Keratinocyte (primary cell): Measurements from ENCODE around the gene BHLHE23. TPM values are rescaled to one million over a fixed set of nuclear protein-coding genes. Genes with fewer than 3 reads are reported as not detected.

ENCODE experiments used
- DNase-seq: peaks from one replicate; pipeline ENCODE4 v3.0.0-alpha.2; 2011; ENCODE audit warnings: low read depth, missing footprints, low spot score
- FAIRE-seq: peaks from 2 replicates; lab custom pipeline; 2011; peaks lifted over from hg19 to GRCh38; lab: Jason Lieb, UNC
- H2AFZ ChIP-seq: 2 replicates; pipeline ENCODE4 v1.6.0; 2012; ENCODE audit warnings: low read length, control low read depth, inconsistent platforms; ENCODE audit not compliant: control insufficient read depth
- H3K27ac ChIP-seq: 2 replicates; pipeline ENCODE4 v1.5.1; 2011; ENCODE audit warnings: low read length; ENCODE audit not compliant: control insufficient read depth, insufficient read depth
- H3K27me3 ChIP-seq: 3 replicates; pipeline ENCODE4 v1.6.0; 2011; ENCODE audit warnings: low read length; ENCODE audit not compliant: control insufficient read depth, insufficient read depth; ENCODE audit errors: extremely low read depth
- H3K36me3 ChIP-seq, 2 experiments: 2 replicates in 1 of 2; 3 replicates in 1 of 2; pipeline ENCODE4 v1.5.1; 2011; ENCODE audit warnings: low read length in 2 of 2, mild to moderate bottlenecking in 1 of 2; ENCODE audit not compliant: control insufficient read depth in 2 of 2, insufficient read depth in 2 of 2; ENCODE audit errors: extremely low read depth in 1 of 2
- H3K4me1 ChIP-seq: 3 replicates; pipeline ENCODE4 v1.5.1; 2011; ENCODE audit warnings: low read length; ENCODE audit not compliant: control insufficient read depth, insufficient read depth; ENCODE audit errors: extremely low read depth
- H3K4me2 ChIP-seq: 3 replicates; pipeline ENCODE4 v1.6.0; 2011; ENCODE audit warnings: low read depth, low read length; ENCODE audit not compliant: control insufficient read depth, insufficient read depth; ENCODE audit errors: extremely low read depth
- H3K4me3 ChIP-seq, 3 experiments: fragments of 200-600 bp in 1 of 3; sonication (generic) in 1 of 3; 2 replicates in 2 of 3; 3 replicates in 1 of 3; pipeline ENCODE4 v1.5.1; 2011 to 2016; ENCODE audit warnings: low read length in 3 of 3, mild to moderate bottlenecking in 3 of 3, control low read depth in 2 of 3, inconsistent platforms in 1 of 3, low read depth in 1 of 3, mixed read lengths in 1 of 3, mixed run types in 1 of 3, moderate library complexity in 1 of 3; ENCODE audit not compliant: control insufficient read depth in 2 of 3, insufficient read depth in 2 of 3; ENCODE audit errors: extremely low read depth in 1 of 3
- H3K79me2 ChIP-seq: 2 replicates; pipeline ENCODE4 v1.6.0; 2012; ENCODE audit warnings: low read length; ENCODE audit not compliant: control insufficient read depth, insufficient read depth
- H3K9ac ChIP-seq: 3 replicates; pipeline ENCODE4 v1.6.0; 2011; ENCODE audit warnings: low read length; ENCODE audit not compliant: control insufficient read depth, insufficient read depth; ENCODE audit errors: extremely low read depth
- H3K9me1 ChIP-seq: 3 replicates; pipeline ENCODE4 v1.6.0; 2011; ENCODE audit warnings: low read length; ENCODE audit not compliant: control insufficient read depth, insufficient read depth; ENCODE audit errors: extremely low read depth
- H3K9me3 ChIP-seq: 2 replicates; pipeline ENCODE4 v1.5.1; 2012; ENCODE audit warnings: low read depth, low read length; ENCODE audit not compliant: control insufficient read depth
- H4K20me1 ChIP-seq: 3 replicates; pipeline ENCODE4 v1.6.0; 2011; ENCODE audit warnings: low read length; ENCODE audit not compliant: control insufficient read depth, insufficient read depth; ENCODE audit errors: extremely low read depth
- EZH2 ChIP-seq: IDR thresholded peaks from one replicate; pipeline ENCODE4 v1.6.1; 2012; ENCODE audit warnings: inconsistent platforms, mild to moderate bottlenecking, low read length, moderate library complexity
- dilution Hi-C: fragments of 300-500 bp; cut with MboI; formaldehyde crosslinking; loops from one replicate; pipeline ENCODE4 v1.7.0; 2020; ENCODE audit warnings: low sequenced_read_pairs; ENCODE audit not compliant: extremely low pct_ligation_motif_present
- polyA plus RNA-seq, 5 experiments: library from polyadenylated mRNA; depleted of rRNA in 3 of 5; stranded (reverse) in 3 of 5; stranded (forward) in 1 of 5; unstranded in 1 of 5; fragments of >200 nt; gene quantifications; 1 replicate in 1 of 5; 2 replicates in 3 of 5; 3 replicates in 1 of 5; pipeline versions ENCODE4 v1.2.1 to v1.2.3, GENCODE V29; 2011 to 2012; ENCODE audit warnings: missing spikeins in 2 of 5, low read depth in 1 of 5, low replicate concordance in 1 of 5
- TF ChIP-seq, protein P1 (sequence below), 3 experiments: IDR thresholded peaks in 1 of 3; conservative IDR thresholded peaks in 1 of 3; optimal IDR thresholded peaks in 1 of 3; 2 replicates in 2 of 3; 3 replicates in 1 of 3; pipeline versions ENCODE3 to v1.5.1; 2011; ENCODE audit warnings: low read length in 3 of 3, mild to moderate bottlenecking in 3 of 3, moderate library complexity in 2 of 3, control low read depth in 1 of 3, inconsistent platforms in 1 of 3; ENCODE audit not compliant: insufficient read depth in 2 of 3; ENCODE audit errors: extremely low read depth in 1 of 3

The BHLHE23 gene
- polyA plus RNA-seq, 1 donor (not counting 4 experiments of a cell fraction or from before 2014, with no cell fraction given): not detected

DNA sequence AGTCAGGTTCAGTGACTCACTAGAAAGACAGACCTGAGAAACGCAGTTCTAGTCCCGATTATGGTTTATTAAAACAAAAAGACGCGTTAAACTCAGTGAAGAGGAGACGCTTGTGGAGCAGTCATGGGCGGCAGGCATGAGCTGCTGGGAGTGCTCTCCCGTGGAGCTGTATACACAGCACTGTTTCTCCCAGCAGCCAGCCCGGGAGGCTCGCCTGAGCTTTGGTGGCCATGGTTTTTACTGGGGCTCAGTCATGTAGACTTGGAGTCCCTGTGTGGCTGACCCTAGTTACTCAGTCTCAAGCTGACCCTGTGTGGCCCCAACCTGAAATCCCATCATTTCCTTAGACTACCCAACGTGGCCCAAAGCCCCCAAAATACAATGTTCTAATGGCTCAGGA is 41.2 kb upstream of the BHLHE23 start:
- no peak for TF ChIP-seq EZH2
- TF ChIP-seq, protein P1, sequence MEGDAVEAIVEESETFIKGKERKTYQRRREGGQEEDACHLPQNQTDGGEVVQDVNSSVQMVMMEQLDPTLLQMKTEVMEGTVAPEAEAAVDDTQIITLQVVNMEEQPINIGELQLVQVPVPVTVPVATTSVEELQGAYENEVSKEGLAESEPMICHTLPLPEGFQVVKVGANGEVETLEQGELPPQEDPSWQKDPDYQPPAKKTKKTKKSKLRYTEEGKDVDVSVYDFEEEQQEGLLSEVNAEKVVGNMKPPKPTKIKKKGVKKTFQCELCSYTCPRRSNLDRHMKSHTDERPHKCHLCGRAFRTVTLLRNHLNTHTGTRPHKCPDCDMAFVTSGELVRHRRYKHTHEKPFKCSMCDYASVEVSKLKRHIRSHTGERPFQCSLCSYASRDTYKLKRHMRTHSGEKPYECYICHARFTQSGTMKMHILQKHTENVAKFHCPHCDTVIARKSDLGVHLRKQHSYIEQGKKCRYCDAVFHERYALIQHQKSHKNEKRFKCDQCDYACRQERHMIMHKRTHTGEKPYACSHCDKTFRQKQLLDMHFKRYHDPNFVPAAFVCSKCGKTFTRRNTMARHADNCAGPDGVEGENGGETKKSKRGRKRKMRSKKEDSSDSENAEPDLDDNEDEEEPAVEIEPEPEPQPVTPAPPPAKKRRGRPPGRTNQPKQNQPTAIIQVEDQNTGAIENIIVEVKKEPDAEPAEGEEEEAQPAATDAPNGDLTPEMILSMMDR (optimal IDR thresholded peaks at IDR 0.05 in 1 of 3, IDR thresholded peaks at IDR 0.05 in 1 of 3, conservative IDR thresholded peaks at IDR 0.05 in 1 of 3; ENCODE audit: extremely low read depth in 1 of 3, insufficient read depth in 2 of 3, low read length in 3 of 3): no peak
- H3K79me2 ChIP-seq: no peaks in the 10 kb centered on the region
- no peaks in the 10 kb centered on the region for H3K9me1 ChIP-seq
- no peak overlapping the region for H3K4me3 ChIP-seq
- H3K36me3 ChIP-seq: no peaks in the 10 kb centered on the region
- H4K20me1 ChIP-seq: no peaks in the 10 kb centered on the region
- FAIRE-seq (no peak), DNase-seq (no peak)
- H3K27me3 ChIP-seq: peaks cover 3% of the 10 kb centered on the region
- H3K27ac ChIP-seq: no peak overlapping the region
- H3K4me2 ChIP-seq: no peak overlapping the region
- H3K9me3 ChIP-seq: no peaks in the 10 kb centered on the region
- dilution Hi-C loops: no loop called here
- H3K9ac ChIP-seq: no peak overlapping the region
- no peak overlapping the region for H2AFZ ChIP-seq
- H3K4me1 ChIP-seq: no peaks in the 10 kb centered on the region

DNA sequence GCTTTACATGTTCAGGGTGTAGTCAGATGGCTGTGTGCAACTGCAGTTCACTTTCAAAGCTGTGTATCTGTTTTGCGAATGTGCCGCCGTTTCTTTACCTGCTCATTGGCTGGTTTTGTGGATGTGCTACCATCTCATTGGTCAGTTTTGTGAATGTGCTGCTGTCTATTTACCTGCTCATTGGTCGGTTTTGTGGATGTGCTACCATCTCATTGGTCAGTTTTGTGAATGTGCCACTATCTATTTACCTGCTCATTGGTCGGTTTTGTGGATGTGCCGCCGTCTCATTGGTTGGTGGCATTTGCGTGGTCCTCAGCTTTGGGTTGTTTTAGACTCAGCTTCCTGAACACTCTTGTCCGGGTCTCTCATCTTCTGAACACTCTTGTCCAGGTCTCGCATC is 40.5 kb upstream of the BHLHE23 start:
- H2AFZ ChIP-seq: no peak overlapping the region
- H3K9me3 ChIP-seq: no peaks in the 10 kb centered on the region
- no peak overlapping the region for H3K9ac ChIP-seq
- peaks cover 3% of the 10 kb centered on the region for H3K27me3 ChIP-seq
- H3K9me1 ChIP-seq: no peaks in the 10 kb centered on the region
- no peaks in the 10 kb centered on the region for H3K4me1 ChIP-seq
- dilution Hi-C loops: no loop called here
- DNase-seq: no peak
- H3K36me3 ChIP-seq: no peaks in the 10 kb centered on the region
- FAIRE-seq: no peak
- H4K20me1 ChIP-seq: no peaks in the 10 kb centered on the region
- no peak overlapping the region for H3K4me3 ChIP-seq
- H3K27ac ChIP-seq: no peak overlapping the region
- H3K79me2 ChIP-seq: no peaks in the 10 kb centered on the region
- TF ChIP-seq EZH2: no peak
- H3K4me2 ChIP-seq: no peak overlapping the region

DNA sequence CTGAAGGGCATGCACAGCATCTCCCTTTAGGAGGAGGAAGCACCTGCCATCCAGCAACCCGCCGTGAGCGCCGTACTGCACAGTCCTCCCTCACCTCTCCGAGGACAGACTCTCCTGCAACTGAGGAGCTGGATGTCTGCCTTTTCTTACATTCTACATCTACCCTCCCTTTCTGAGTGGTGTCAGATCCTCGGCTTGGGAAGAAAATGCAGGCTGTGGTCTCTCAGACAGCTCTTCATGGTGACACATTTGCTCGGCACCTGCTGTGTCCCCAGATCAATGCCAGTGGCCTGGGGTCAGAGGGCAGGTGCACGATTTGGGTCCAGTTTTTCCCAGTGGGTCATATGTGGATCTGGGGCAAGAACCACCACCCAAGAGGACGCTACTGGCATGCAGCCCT is 40.1 kb upstream of the BHLHE23 start:
- no peak for FAIRE-seq

More for the DNA sequence above, 40.1 kb upstream of the BHLHE23 start:
- no peaks in the 10 kb centered on the region for H4K20me1 ChIP-seq
- DNase-seq: no peak
- no peaks in the 10 kb centered on the region for H3K36me3 ChIP-seq
- H3K9me3 ChIP-seq: no peaks in the 10 kb centered on the region
- H3K27me3 ChIP-seq: peaks cover 3% of the 10 kb centered on the region
- no peak overlapping the region for H2AFZ ChIP-seq
- H3K4me3 ChIP-seq: no peak overlapping the region
- H3K4me2 ChIP-seq: no peak overlapping the region
- dilution Hi-C loops: no loop called here
- no peak for TF ChIP-seq EZH2
- TF ChIP-seq, protein P1 (optimal IDR thresholded peaks at IDR 0.05 in 1 of 3, IDR thresholded peaks at IDR 0.05 in 1 of 3, conservative IDR thresholded peaks at IDR 0.05 in 1 of 3; ENCODE audit: extremely low read depth in 1 of 3, insufficient read depth in 2 of 3, low read length in 3 of 3): no peak
- H3K9me1 ChIP-seq: no peaks in the 10 kb centered on the region
- H3K27ac ChIP-seq: no peak overlapping the region
- H3K79me2 ChIP-seq: no peaks in the 10 kb centered on the region
- no peak overlapping the region for H3K9ac ChIP-seq
- no peaks in the 10 kb centered on the region for H3K4me1 ChIP-seq
